IMR-90 (cell line): ENCODE data around the gene CYB5D1. TPM values are rescaled to one million over a fixed set of nuclear protein-coding genes. Genes with fewer than 3 reads are reported as not detected.

Experiments used
- ATAC-seq: fragments of 200-7000 bp; cut with Tn5 transposase; 2 replicates; pipeline ENCODE4 v1.9.1; 2020; ENCODE audit warnings: low read depth, mild to moderate bottlenecking, moderate library complexity
- BruUV-seq: library from RNA; stranded (reverse); fragments of 400-500 nt; replicated peaks from 2 replicates; lab custom pipeline; 2021; lab: Mats Ljungman, UMichigan
- CTCF ChIA-PET: fragments of 300-600 bp; formaldehyde crosslinking; extraction: SDS; loops from one replicate; lab custom pipeline; 2021; ENCODE audit warnings: antibody characterized with exemption; lab: Yijun Ruan, JAX
- POLR2A ChIA-PET: fragments of 300-600 bp; sonication (Branson Sonifier 250); formaldehyde crosslinking; loops from one replicate; lab custom pipeline; 2022; ENCODE audit warnings: antibody characterized with exemption; ENCODE audit not compliant: unreplicated experiment; lab: Charles Lee
- DNase-seq: peaks from one replicate; pipeline ENCODE4 v3.0.0; 2013
- H2AFZ ChIP-seq: replicated peaks from 2 replicates; pipeline ENCODE3; 2013; ENCODE audit warnings: low read length, mild to moderate bottlenecking; ENCODE audit not compliant: poor library complexity
- H2AK5ac ChIP-seq: 2 replicates; pipeline ENCODE4 v1.6.1; 2013; ENCODE audit warnings: low read depth, low read length, inconsistent platforms
- H2AK9ac ChIP-seq: replicated peaks from 2 replicates; pipeline ENCODE3; 2013; ENCODE audit warnings: mild to moderate bottlenecking, low read depth, low read length, moderate library complexity; ENCODE audit not compliant: poor library complexity
- H2BK120ac ChIP-seq: 2 replicates; pipeline ENCODE4 v1.6.1; 2013; ENCODE audit warnings: low read depth, low read length, inconsistent platforms
- H2BK15ac ChIP-seq: 3 replicates; pipeline ENCODE4 v1.6.1; 2013; ENCODE audit warnings: low read depth, low read length, inconsistent platforms
- H2BK20ac ChIP-seq: 2 replicates; pipeline ENCODE4 v1.6.1; 2013; ENCODE audit warnings: low read depth, mild to moderate bottlenecking, inconsistent platforms, low read length, moderate library complexity
- H2BK5ac ChIP-seq: 2 replicates; pipeline ENCODE4 v1.6.1; 2013; ENCODE audit warnings: mild to moderate bottlenecking, low read depth, low read length, inconsistent platforms; ENCODE audit not compliant: poor library complexity, severe bottlenecking
- H3K14ac ChIP-seq: replicated peaks from 2 replicates; pipeline ENCODE4 v1.6.1; 2013; ENCODE audit warnings: low read depth, low read length, inconsistent platforms
- H3K18ac ChIP-seq: 2 replicates; pipeline ENCODE4 v1.6.1; 2013; ENCODE audit warnings: low read depth, low read length, control low read depth
- H3K23ac ChIP-seq: 2 replicates; pipeline ENCODE4 v1.6.1; 2013; ENCODE audit warnings: low read depth, low read length, inconsistent platforms
- H3K27ac ChIP-seq: 2 replicates; pipeline ENCODE4 v1.5.1; 2013; ENCODE audit warnings: mild to moderate bottlenecking, control low read depth, low read length; ENCODE audit not compliant: insufficient read depth
- H3K27me3 ChIP-seq: 2 replicates; pipeline ENCODE4 v1.6.1; 2013; ENCODE audit warnings: low read length; ENCODE audit not compliant: control insufficient read depth, insufficient read depth
- H3K36me3 ChIP-seq: 2 replicates; pipeline ENCODE4 v1.6.1; 2013; ENCODE audit warnings: low read length, mixed read lengths; ENCODE audit not compliant: control insufficient read depth, insufficient read depth
- H3K4ac ChIP-seq: 2 replicates; pipeline ENCODE4 v1.6.1; 2013; ENCODE audit warnings: low read depth, low read length, inconsistent platforms
- H3K4me1 ChIP-seq: 2 replicates; pipeline ENCODE4 v1.6.1; 2013; ENCODE audit warnings: low read length, mixed read lengths; ENCODE audit not compliant: control insufficient read depth, insufficient read depth
- H3K4me2 ChIP-seq: 2 replicates; pipeline ENCODE4 v1.6.1; 2013; ENCODE audit warnings: low read depth, mild to moderate bottlenecking, control low read depth, low read length, moderate library complexity
- H3K4me3 ChIP-seq: 2 replicates; pipeline ENCODE4 v1.5.1; 2013; ENCODE audit warnings: low read depth, mild to moderate bottlenecking, control low read depth, low read length, moderate library complexity; ENCODE audit not compliant: insufficient read depth
- H3K56ac ChIP-seq: 2 replicates; pipeline ENCODE4 v1.6.1; 2013; ENCODE audit warnings: low read length, inconsistent platforms; ENCODE audit not compliant: insufficient read depth; ENCODE audit errors: extremely low read depth
- H3K79me1 ChIP-seq, 2 experiments: 2 replicates each; pipeline ENCODE4 v1.6.1; 2013; ENCODE audit warnings: low read length in 2 of 2, inconsistent platforms in 1 of 2, low read depth in 1 of 2
- H3K9ac ChIP-seq: 2 replicates; pipeline ENCODE4 v1.6.1; 2013; ENCODE audit warnings: low read depth, low read length, control low read depth
- H3K9me1 ChIP-seq: 2 replicates; pipeline ENCODE4 v1.6.1; 2013; ENCODE audit warnings: low read length, inconsistent platforms; ENCODE audit not compliant: insufficient read depth
- H3K9me3 ChIP-seq: 2 replicates; pipeline ENCODE4 v1.6.1; 2013; ENCODE audit warnings: low read length; ENCODE audit not compliant: control insufficient read depth, insufficient read depth
- H4K20me1 ChIP-seq: 2 replicates; pipeline ENCODE4 v1.6.1; 2013; ENCODE audit warnings: low read length, inconsistent platforms; ENCODE audit not compliant: insufficient read depth
- H4K5ac ChIP-seq: 2 replicates; pipeline ENCODE4 v1.6.1; 2013; ENCODE audit warnings: mild to moderate bottlenecking, low read depth, low read length, control low read depth
- H4K8ac ChIP-seq, 2 experiments: 2 replicates each; pipeline ENCODE4 v1.6.1; 2013; ENCODE audit warnings: low read depth in 2 of 2, low read length in 2 of 2, control low read depth in 1 of 2, inconsistent platforms in 1 of 2
- H4K91ac ChIP-seq: 2 replicates; pipeline ENCODE4 v1.6.1; 2013; ENCODE audit warnings: low read depth, low read length, inconsistent platforms; ENCODE audit not compliant: insufficient read depth
- BHLHE40 ChIP-seq: fragments of 150-350 bp; IDR thresholded peaks from 2 replicates; pipeline ENCODE4 v1.6.1; 2016; ENCODE audit warnings: mild to moderate bottlenecking, low read depth, low read length
- CEBPB ChIP-seq: IDR thresholded peaks from 2 replicates; pipeline ENCODE4 v1.6.1; 2012; ENCODE audit warnings: low read depth, low read length, improper control_type of control experiment
- CTCF ChIP-seq: conservative IDR thresholded peaks from 2 replicates; pipeline ENCODE4 v1.5.1; 2012; ENCODE audit warnings: mild to moderate bottlenecking, low read depth, low read length, improper control_type of control experiment
- ELK1 ChIP-seq: fragments of 150-350 bp; IDR thresholded peaks from 2 replicates; pipeline ENCODE4 v1.6.1; 2016; ENCODE audit warnings: low read depth, mild to moderate bottlenecking, low read length, moderate library complexity, borderline replicate concordance
- FOS ChIP-seq: fragments of 150-350 bp; IDR thresholded peaks from 2 replicates; pipeline ENCODE4 v1.6.1; 2016; ENCODE audit warnings: low read depth, low read length
- MAFK ChIP-seq: IDR thresholded peaks from 2 replicates; pipeline ENCODE4 v1.6.1; 2012; ENCODE audit warnings: low read depth, low read length, improper control_type of control experiment
- MAZ ChIP-seq: IDR thresholded peaks from 2 replicates; pipeline ENCODE4 v1.6.1; 2012; ENCODE audit warnings: low read depth, mild to moderate bottlenecking, low read length, improper control_type of control experiment, moderate library complexity, borderline replicate concordance
- MXI1 ChIP-seq: IDR thresholded peaks from 2 replicates; pipeline ENCODE4 v1.6.1; 2012; ENCODE audit warnings: low read depth, mild to moderate bottlenecking, low read length, moderate library complexity, borderline replicate concordance
- NFE2L2 ChIP-seq: fragments of 150-350 bp; IDR thresholded peaks from 2 replicates; pipeline ENCODE4 v1.6.1; 2016; ENCODE audit warnings: low read depth, mild to moderate bottlenecking, low read length
- RFX5 ChIP-seq: IDR thresholded peaks from 2 replicates; pipeline ENCODE4 v1.8.0; 2012; ENCODE audit warnings: low read depth, mild to moderate bottlenecking, low read length, moderate library complexity
- SMC3 ChIP-seq: fragments of 150-350 bp; IDR thresholded peaks from 2 replicates; pipeline ENCODE4 v1.6.1; 2016; ENCODE audit warnings: low read depth, mild to moderate bottlenecking, antibody characterized with exemption, low read length, moderate library complexity
- USF2 ChIP-seq: fragments of 150-350 bp; IDR thresholded peaks from 2 replicates; pipeline ENCODE4 v1.6.1; 2017; ENCODE audit warnings: mild to moderate bottlenecking, antibody characterized with exemption, low read length, low read depth
- WGBS, 2 experiments: methylation state at CpG; one replicate each; pipeline versions ENCODE4 v1.1.5 to v1.1.7; 2013; ENCODE audit warnings: missing lambda C conversion rate in 2 of 2; ENCODE audit not compliant: insufficient read length in 1 of 2; ENCODE audit errors: extremely low coverage in 2 of 2; 5-methylcytosine and 5-hydroxymethylcytosine counted together
- dilution Hi-C: fragments of 300-500 bp; cut with HindIII; formaldehyde crosslinking; loops from one replicate; pipeline ENCODE4 v1.14.3; 2018; ENCODE audit warnings: low sequenced_read_pairs; ENCODE audit not compliant: unreplicated experiment
- in situ Hi-C: fragments of 300-500 bp; cut with MboI; formaldehyde crosslinking; loops from 3 replicates; pipeline ENCODE4 v1.14.3; 2019; ENCODE audit warnings: low sequenced_read_pairs, inconsistent platforms, mixed read lengths
- intact Hi-C: fragments of 100-400 bp; cut with micrococcal nuclease; formaldehyde crosslinking; loops from 2 replicates; pipeline ENCODE4 v1.10.0; 2022
- polyA plus RNA-seq, 3 experiments: library from polyadenylated mRNA; depleted of rRNA; stranded (reverse); fragments of >200 nt; gene quantifications; 2 replicates each; pipeline ENCODE4 v1.2.3, GENCODE V29; 2012; ENCODE audit warnings: low replicate concordance in 1 of 3
- total RNA-seq: library from RNA; depleted of rRNA; stranded (reverse); fragments of >200 nt; gene quantifications from 2 replicates; pipeline ENCODE4 v1.2.3, GENCODE V29; 2012

Gene CYB5D1
- total and polyA plus RNA-seq, 2 of the 4 experiments (the other 2 are of a cell fraction): 8.8 to 10.8 TPM

- Histone ChIP-seq H4K20me1 (peaks cover 38% of the 10 kb centered on the region), H4K5ac (peak overlapping the region; percentile 16; the same call in 1 of the 2 replicates), H3K9me3 (no peaks in the 10 kb centered on the region), H3K4ac (peak overlapping the region; percentile 86), H3K23ac (peak overlapping the region; percentile 87), H3K9ac (peak overlapping the region; percentile 90), H2BK5ac (peak overlapping the region; percentile 92), H3K36me3 (peaks cover 8% of the 10 kb centered on the region; the same call in 1 of the 2 replicates), H2BK20ac (peak overlapping the region; percentile 84), H2AFZ (peak overlapping the region; percentile 98), H3K4me2 (peak overlapping the region; percentile 64), H3K4me3 (peak overlapping the region; percentile 64), H3K79me1 (peaks cover 19 to 54% of the 10 kb centered on the region in 2 experiments), H3K9me1 (peaks cover 9% of the 10 kb centered on the region; the same call in 1 of the 2 replicates), H4K91ac (peak overlapping the region; percentile 83), H2AK9ac (peak overlapping the region; percentile 98), H2BK120ac (peak overlapping the region; percentile 74), H3K56ac (peak overlapping the region; percentile 44), H3K18ac (peak overlapping the region; percentile 32), H3K4me1 (peaks cover 20% of the 10 kb centered on the region), H3K27ac (peak overlapping the region; percentile 89), H2BK15ac (peak overlapping the region; percentile 95; the same call in 2 of the 3 replicates), H4K8ac (peak overlapping the region; percentile 9 to 85; a peak in 3 of 4 replicates), H3K14ac (peak overlapping the region; percentile 83), H2AK5ac (peak overlapping the region; percentile 73), H3K27me3 (no peaks in the 10 kb centered on the region)
- dilution Hi-C loops: no loop called here
- ChIA-PET CTCF (interaction anchor here (0.5 to 3.4 kb wide), 3 partner anchors 13 to 75 kb away, joined by 3 to 10 read pairs (median 4); partner anchors contain the start of gene NAA38), POLR2A (interaction anchor here (1.0 kb wide), 1 partner anchor 20 kb away, joined by 4 read pairs; the partner anchor contains the start of gene NAA38)
- no TSS peak for BruUV-seq
- DNase-seq: peak; percentile 95
- intact Hi-C loops: loop anchor here (1.0 to 5.0 kb wide), 2 partner anchors 7 to 485 kb away; partner anchors contain the start of gene KCTD11
- ATAC-seq: peak; percentile 15
- in situ Hi-C loops: no loop called here
- WGBS, 2 experiments: no CpG with 5 or more reads among the region's 19 CpGs
- TF ChIP-seq BHLHE40: peak; percentile 100
- peak; percentile 28; the same call in 1 of the 2 replicates for TF ChIP-seq CEBPB
- peak; percentile 34; the same call in 1 of the 2 replicates for TF ChIP-seq FOS
- no peak for TF ChIP-seq CTCF
- no peak for TF ChIP-seq NFE2L2
- peak; percentile 17; the same call in 1 of the 2 replicates for TF ChIP-seq SMC3
- no peak for TF ChIP-seq RFX5
- TF ChIP-seq MXI1: 0 out of 2 replicates have a peak, but pooled peaks have one; percentile 43
- TF ChIP-seq USF2: peak; percentile 93
- TF ChIP-seq MAFK: no peak
- peak; percentile 99 for TF ChIP-seq MAZ
- no peak for TF ChIP-seq ELK1
These were observed 21.0 kb upstream of the CYB5D1 start for GRCh38 chr17:7836596-7837407.
